Measurements from ENCODE around the gene MACROD1.
A peak's percentile ranks its signal among the peaks of the same experiment; 100 is the strongest.

Gene MACROD1, protein sequence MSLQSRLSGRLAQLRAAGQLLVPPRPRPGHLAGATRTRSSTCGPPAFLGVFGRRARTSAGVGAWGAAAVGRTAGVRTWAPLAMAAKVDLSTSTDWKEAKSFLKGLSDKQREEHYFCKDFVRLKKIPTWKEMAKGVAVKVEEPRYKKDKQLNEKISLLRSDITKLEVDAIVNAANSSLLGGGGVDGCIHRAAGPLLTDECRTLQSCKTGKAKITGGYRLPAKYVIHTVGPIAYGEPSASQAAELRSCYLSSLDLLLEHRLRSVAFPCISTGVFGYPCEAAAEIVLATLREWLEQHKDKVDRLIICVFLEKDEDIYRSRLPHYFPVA

GRCh38 chr11:64165842-64166635 lies at the start of gene MACROD1:
Gene MACROD1, minus strand, starts transcription at chr11:64166113. Its CDS starts 119 bp downstream, at chr11:64165994.
- DNase-seq (ENCODE audit: low spot score) = peak; percentile 91

GRCh38 chr11:64211181-64211872 lies 45.4 kb upstream of the MACROD1 start:
- DNase-seq (ENCODE audit: low spot score) = no peak

- no peak for DNase-seq (ENCODE audit: low spot score)
These were observed 44.5 kb upstream of the MACROD1 start for GRCh38 chr11:64210301-64211020.

DNA sequence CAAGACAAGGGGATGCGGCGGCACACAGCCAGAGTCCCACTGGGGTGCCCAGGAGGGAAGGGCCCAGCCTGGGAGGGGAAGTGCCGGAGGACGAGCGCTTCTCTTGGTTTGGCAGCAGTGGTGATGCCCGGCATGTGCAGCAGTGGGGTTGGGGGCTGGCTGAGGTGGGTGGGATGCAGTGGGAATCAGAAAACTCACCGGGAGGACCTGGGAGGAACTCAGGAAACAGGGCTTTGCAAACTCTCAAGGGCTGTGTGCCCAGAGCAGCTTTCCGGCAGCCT lies 43.6 kb upstream of the MACROD1 start:
- DNase-seq (ENCODE audit: low spot score) = no peak

DNA sequence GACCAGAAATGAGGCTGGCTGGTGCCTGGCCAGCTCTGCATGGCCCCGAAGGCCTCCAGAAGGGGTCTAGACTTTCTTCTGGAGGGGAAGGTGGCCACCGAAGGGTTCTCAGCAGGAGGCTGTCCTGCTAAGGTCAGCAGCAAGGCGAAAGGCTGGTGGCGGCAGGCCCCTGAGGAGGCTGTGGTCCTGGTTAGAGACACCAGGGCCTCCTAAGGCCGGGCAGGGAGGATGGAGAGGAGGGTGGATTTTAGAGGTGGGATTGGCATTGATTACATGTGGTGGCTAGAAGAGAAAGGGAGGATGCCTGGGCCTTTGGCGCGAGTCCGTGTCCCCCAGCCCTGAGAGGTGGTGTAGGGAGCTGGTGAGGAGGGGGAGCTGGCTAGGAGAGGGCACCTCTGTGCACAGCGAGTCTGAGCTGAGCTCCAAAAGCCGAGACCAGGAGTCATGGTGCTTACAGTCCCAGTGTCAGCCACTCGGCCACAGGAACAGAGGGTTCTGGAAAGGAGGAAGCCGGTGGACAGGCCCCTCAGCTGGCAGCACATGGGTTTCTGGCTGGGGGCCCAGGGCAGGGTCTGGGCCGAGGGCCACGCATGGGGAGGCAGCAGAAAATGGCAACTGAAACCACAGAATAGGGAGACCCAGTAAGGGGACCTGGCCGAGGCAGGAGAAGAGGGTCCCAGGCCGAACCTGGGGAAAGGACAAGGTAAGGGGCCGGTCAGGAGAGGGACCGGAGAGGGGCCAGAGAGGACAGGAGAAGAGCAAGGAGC lies 43.1 kb upstream of the MACROD1 start:
- DNase-seq (ENCODE audit: low spot score) = no peak

DNA sequence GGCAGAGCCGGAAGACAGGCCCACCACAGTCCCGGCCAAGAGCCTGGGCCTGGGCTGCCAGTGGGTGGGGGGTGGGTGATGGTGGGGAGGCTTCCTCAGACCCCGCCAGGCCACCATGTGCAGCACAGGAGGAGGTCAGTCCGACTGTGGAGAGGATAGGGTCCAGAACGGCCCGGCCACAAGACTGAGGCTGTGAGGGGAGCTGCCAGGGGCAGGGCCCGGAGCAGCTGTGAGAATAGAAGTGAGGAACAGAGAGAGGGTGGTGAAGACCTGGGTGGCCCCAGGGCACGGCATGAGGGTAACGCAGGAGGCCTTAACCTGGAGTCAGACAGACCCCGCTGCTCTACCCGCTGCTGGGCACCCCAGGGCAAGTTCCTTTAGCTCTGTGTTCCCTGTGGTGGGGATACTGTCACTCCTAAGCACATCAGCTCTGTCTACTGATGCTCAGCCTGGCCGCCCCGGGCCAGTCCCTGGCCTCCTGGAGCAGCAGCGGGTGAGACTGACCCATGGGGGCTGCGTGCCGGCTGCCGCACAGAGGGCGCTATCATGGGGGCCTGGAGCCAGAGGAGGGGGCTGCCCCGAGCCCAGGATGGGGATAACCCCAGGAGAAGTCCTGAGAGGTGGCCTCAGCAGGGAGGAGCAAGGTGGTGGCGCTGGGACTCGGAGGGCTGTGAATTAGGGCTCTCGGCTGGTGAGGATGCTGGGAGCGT lies 42.3 kb upstream of the MACROD1 start:
- DNase-seq (ENCODE audit: low spot score) = no peak

- DNase-seq (ENCODE audit: low spot score) = peak; percentile 83
These were observed 41.6 kb upstream of the MACROD1 start for GRCh38 chr11:64207256-64208085.

- no peak for DNase-seq (ENCODE audit: low spot score)
These were observed 40.7 kb upstream of the MACROD1 start, which contains the start of gene FERMT3 for GRCh38 chr11:64206457-64207255. Gene FERMT3, plus strand, starts transcription at chr11:64206721. Its CDS starts 644 bp downstream, at chr11:64207365.

DNA sequence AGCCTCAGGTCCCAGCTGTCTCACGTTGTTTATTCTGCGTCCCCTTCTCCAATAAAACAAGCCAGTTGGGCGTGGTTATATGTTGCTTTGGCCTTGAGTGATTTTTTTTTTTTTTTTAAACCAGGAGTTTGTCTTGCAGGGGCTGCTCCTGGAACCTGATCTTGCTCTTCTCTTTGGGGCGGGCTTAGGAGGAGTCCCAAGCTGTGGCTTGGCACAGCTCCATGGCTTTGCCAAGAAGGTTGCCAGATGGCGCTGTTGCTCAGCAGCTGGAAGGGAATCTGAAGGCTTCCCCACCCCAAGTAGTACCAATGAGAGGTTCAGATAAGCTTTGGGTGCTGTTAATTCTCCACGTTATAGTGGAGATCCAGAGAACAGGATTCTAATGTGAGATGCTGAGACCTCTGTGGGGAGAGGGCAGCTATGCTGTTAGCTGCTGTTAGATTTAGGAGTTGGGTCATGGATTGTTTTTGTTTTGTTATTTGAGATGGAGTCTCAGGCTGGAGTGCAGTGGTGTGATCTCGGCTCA lies 38.6 kb upstream of the MACROD1 start:
- DNase-seq (ENCODE audit: low spot score) = peak; percentile 96

- DNase-seq (ENCODE audit: low spot score) = no peak
These were observed 38.1 kb upstream of the MACROD1 start for GRCh38 chr11:64204080-64204440.

GRCh38 chr11:64203421-64204079 lies 37.6 kb upstream of the MACROD1 start:
- no peak for DNase-seq (ENCODE audit: low spot score)

DNA sequence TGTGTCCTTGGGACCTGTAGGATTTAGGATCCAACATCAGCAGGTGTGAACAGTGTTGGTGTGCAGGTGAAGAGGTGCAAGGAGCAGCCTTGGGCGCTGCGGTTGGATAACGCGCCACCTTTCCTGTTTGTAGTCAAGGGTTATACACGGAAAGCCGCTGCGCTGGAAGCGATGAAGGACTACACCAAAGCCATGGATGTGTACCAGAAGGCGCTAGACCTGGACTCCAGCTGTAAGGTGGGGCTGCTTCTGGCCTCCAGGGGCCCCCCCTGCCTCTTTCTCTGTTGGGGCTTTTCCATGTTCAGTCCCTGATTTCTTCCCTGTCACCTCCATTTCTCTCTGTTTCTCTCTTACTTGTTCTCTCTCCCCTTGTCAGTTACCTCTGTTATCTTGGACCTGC lies 37.1 kb upstream of the MACROD1 start:
- DNase-seq (ENCODE audit: low spot score) = no peak

GRCh38 chr11:64201543-64201942 lies 35.6 kb upstream of the MACROD1 start:
- no peak for DNase-seq (ENCODE audit: low spot score)

DNA sequence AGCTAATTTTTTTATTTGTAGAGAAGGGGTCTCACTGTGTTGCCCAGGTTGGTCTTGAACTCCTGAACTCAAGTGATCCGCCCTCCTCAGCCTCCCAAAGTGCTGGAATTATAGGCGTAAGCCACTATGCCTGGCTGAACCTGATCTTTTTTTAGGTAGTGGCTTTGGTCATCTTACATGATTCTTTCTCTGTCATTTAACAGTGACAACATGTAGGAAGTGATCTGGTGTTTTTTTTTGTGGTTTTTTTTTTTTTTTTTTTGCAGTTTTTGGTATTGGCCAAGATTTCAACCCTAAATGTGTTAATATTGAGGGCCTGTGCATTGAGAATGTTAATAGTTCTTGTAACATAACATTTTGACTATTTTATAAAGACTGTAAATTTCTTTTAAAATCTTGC lies 32.6 kb upstream of the MACROD1 start:
- DNase-seq (ENCODE audit: low spot score) = no peak

- no peak for DNase-seq (ENCODE audit: low spot score)
These were observed 30.7 kb upstream of the MACROD1 start for GRCh38 chr11:64196626-64197025.

GRCh38 chr11:64192434-64192833 lies 26.5 kb upstream of the MACROD1 start:
- DNase-seq (ENCODE audit: low spot score) = no peak

GRCh38 chr11:64186492-64187165 lies 20.7 kb upstream of the MACROD1 start:
- no peak for DNase-seq (ENCODE audit: low spot score)
